HEK293 (cell line): ENCODE data around the gene TMEM19.

Source experiments
- CTCF ChIA-PET: fragments of 350-600 bp; formaldehyde crosslinking; extraction: SDS; loops from one replicate; lab custom pipeline; 2021; ENCODE audit warnings: antibody characterized with exemption; lab: Yijun Ruan, JAX
- POLR2A ChIA-PET: fragments of 300-600 bp; formaldehyde crosslinking; extraction: SDS; loops from one replicate; lab custom pipeline; 2020; ENCODE audit warnings: antibody characterized with exemption, inconsistent platforms; lab: Yijun Ruan, JAX
- H3K27ac ChIP-seq: fragments of 200-500 bp; sonication (Bioruptor generic); 2 replicates; pipeline ENCODE4 v1.5.1; 2014; ENCODE audit warnings: low read depth, low read length, control low read depth, inconsistent platforms; ENCODE audit errors: extremely low read depth
- H3K36me3 ChIP-seq, 2 experiments: fragments of 200-500 bp in 1 of 2; sonication (Bioruptor generic) in 1 of 2; 1 replicate in 1 of 2; 2 replicates in 1 of 2; pipeline ENCODE4 v1.5.1; 2014 to 2017; ENCODE audit warnings: inconsistent platforms in 2 of 2, low read length in 2 of 2; ENCODE audit not compliant: control insufficient read depth in 2 of 2, insufficient read depth in 1 of 2
- H3K4me1 ChIP-seq: fragments of 200-500 bp; sonication (Bioruptor generic); 2 replicates; pipeline ENCODE4 v1.5.1; 2014; ENCODE audit warnings: mild to moderate bottlenecking, low read length, inconsistent platforms; ENCODE audit not compliant: control insufficient read depth, insufficient read depth
- H3K4me3 ChIP-seq: 2 replicates; pipeline ENCODE4 v1.5.1; 2011; ENCODE audit warnings: low read depth, mild to moderate bottlenecking, control low read depth, low read length, moderate library complexity
- H3K9me3 ChIP-seq: fragments of 200-500 bp; sonication (Bioruptor generic); 2 replicates; pipeline ENCODE4 v1.5.1; 2014; ENCODE audit warnings: low read depth, low read length, inconsistent platforms; ENCODE audit not compliant: control insufficient read depth, insufficient read depth
- GLIS1 ChIP-seq: fragments of 450-650 bp; formaldehyde crosslinking; IDR thresholded peaks from 2 replicates; pipeline ENCODE4 v1.5.1; 2016; ENCODE audit warnings: missing biosample characterization, missing genetic modification characterization
- KLF16 ChIP-seq: fragments of 450-650 bp; formaldehyde crosslinking; IDR thresholded peaks from 2 replicates; pipeline ENCODE4 v1.5.1; 2017; ENCODE audit warnings: missing biosample characterization, missing genetic modification characterization
- ZBTB1 ChIP-seq: fragments of 450-650 bp; formaldehyde crosslinking; IDR thresholded peaks from 2 replicates; pipeline ENCODE4 v1.5.1; 2016; ENCODE audit warnings: missing biosample characterization, missing genetic modification characterization
- ZBTB8A ChIP-seq: fragments of 450-650 bp; formaldehyde crosslinking; IDR thresholded peaks from 2 replicates; pipeline ENCODE4 v1.5.1; 2016; ENCODE audit warnings: missing biosample characterization, missing genetic modification characterization
- ZNF138 ChIP-seq: fragments of 450-650 bp; formaldehyde crosslinking; IDR thresholded peaks from 2 replicates; pipeline ENCODE4 v1.5.1; 2016; ENCODE audit warnings: missing biosample characterization, missing genetic modification characterization, borderline replicate concordance
- ZNF169 ChIP-seq: fragments of 450-650 bp; formaldehyde crosslinking; IDR thresholded peaks from 2 replicates; pipeline ENCODE4 v1.5.1; 2016; ENCODE audit warnings: missing biosample characterization, missing genetic modification characterization
- ZNF174 ChIP-seq: fragments of 450-650 bp; formaldehyde crosslinking; IDR thresholded peaks from 2 replicates; pipeline ENCODE4 v1.5.0; 2017; ENCODE audit warnings: missing biosample characterization, mild to moderate bottlenecking, missing genetic modification characterization
- ZNF214 ChIP-seq: fragments of 450-650 bp; formaldehyde crosslinking; IDR thresholded peaks from 2 replicates; pipeline ENCODE4 v1.5.1; 2017; ENCODE audit warnings: missing biosample characterization, mild to moderate bottlenecking, missing genetic modification characterization, borderline replicate concordance
- ZNF324 ChIP-seq: fragments of 450-650 bp; formaldehyde crosslinking; IDR thresholded peaks from 2 replicates; pipeline ENCODE4 v1.5.1; 2016; ENCODE audit warnings: missing biosample characterization, missing genetic modification characterization
- ZNF510 ChIP-seq: fragments of 450-650 bp; formaldehyde crosslinking; IDR thresholded peaks from 2 replicates; pipeline ENCODE4 v1.5.1; 2018; ENCODE audit warnings: mild to moderate bottlenecking, missing genetic modification characterization, missing biosample characterization; ENCODE audit not compliant: insufficient replicate concordance
- ZNF623 ChIP-seq: fragments of 450-650 bp; formaldehyde crosslinking; IDR thresholded peaks from 2 replicates; pipeline ENCODE4 v1.5.1; 2016; ENCODE audit warnings: missing biosample characterization, missing genetic modification characterization
- ZNF701 ChIP-seq: fragments of 450-650 bp; formaldehyde crosslinking; IDR thresholded peaks from 2 replicates; pipeline ENCODE4 v1.5.1; 2016; ENCODE audit warnings: missing biosample characterization, missing genetic modification characterization
- ZNF791 ChIP-seq: fragments of 450-650 bp; formaldehyde crosslinking; IDR thresholded peaks from 2 replicates; pipeline ENCODE4 v1.5.1; 2016; ENCODE audit warnings: missing biosample characterization, missing genetic modification characterization
- ZNF843 ChIP-seq: fragments of 450-650 bp; formaldehyde crosslinking; IDR thresholded peaks from 2 replicates; pipeline ENCODE4 v1.5.1; 2016; ENCODE audit warnings: missing biosample characterization, missing genetic modification characterization
- ZSCAN23 ChIP-seq: fragments of 450-650 bp; formaldehyde crosslinking; IDR thresholded peaks from 2 replicates; pipeline ENCODE4 v1.5.1; 2016; ENCODE audit warnings: missing biosample characterization, missing genetic modification characterization
- TF ChIP-seq, protein P1 (sequence below): fragments of 450-650 bp; formaldehyde crosslinking; IDR thresholded peaks from 2 replicates; pipeline ENCODE4 v1.5.1; 2017; ENCODE audit warnings: missing biosample characterization, missing genetic modification characterization
- TF ChIP-seq, protein P2 (sequence below): fragments of 450-650 bp; formaldehyde crosslinking; IDR thresholded peaks from 2 replicates; pipeline ENCODE4 v1.5.1; 2016; ENCODE audit warnings: missing biosample characterization, missing genetic modification characterization
- TF ChIP-seq, protein P3 (sequence below): fragments of 450-650 bp; formaldehyde crosslinking; IDR thresholded peaks from 2 replicates; pipeline ENCODE4 v1.5.0; 2017; ENCODE audit warnings: missing biosample characterization, missing genetic modification characterization, borderline replicate concordance

The TMEM19 gene

DNA sequence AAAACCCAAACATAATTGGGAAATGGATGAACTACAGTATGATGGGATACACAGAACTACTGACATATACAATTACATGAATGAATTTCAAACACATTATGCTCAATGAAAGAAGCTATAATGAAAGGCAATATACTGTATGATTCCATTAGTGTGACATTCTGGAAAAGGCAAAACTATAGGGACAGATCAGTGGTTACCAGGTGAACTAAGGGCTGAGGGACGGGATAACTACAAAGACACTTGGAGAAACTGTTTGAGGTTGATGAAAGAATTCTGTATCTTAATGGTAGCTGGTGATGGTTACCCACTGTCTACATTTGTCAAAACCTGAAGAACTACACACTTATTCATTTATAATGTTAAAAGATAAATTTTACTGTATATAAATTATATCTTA, 30.0 kb upstream of the TMEM19 start:
- H3K4me3 ChIP-seq = no peak overlapping the region
- CTCF ChIA-PET = interaction anchor here (0.7 to 1.3 kb wide), 2 partner anchors 19 to 1218 kb away, joined by 3 to 5 read pairs; no protein-coding TSS in a partner anchor
- H3K9me3 ChIP-seq = no peaks in the 10 kb centered on the region
- peaks cover 2% of the 10 kb centered on the region; the same call in 1 of the 2 replicates for H3K4me1 ChIP-seq
- peaks cover 44 to 81% of the 10 kb centered on the region in 2 experiments for H3K36me3 ChIP-seq
- TF ChIP-seq ZBTB8A = no peak
- no peak for TF ChIP-seq ZSCAN23 (tag by site-specific recombination)
- no peak for TF ChIP-seq ZNF510
- no peak for TF ChIP-seq ZNF169
- no peak overlapping the region for H3K27ac ChIP-seq
- POLR2A ChIA-PET = no interaction called here

DNA sequence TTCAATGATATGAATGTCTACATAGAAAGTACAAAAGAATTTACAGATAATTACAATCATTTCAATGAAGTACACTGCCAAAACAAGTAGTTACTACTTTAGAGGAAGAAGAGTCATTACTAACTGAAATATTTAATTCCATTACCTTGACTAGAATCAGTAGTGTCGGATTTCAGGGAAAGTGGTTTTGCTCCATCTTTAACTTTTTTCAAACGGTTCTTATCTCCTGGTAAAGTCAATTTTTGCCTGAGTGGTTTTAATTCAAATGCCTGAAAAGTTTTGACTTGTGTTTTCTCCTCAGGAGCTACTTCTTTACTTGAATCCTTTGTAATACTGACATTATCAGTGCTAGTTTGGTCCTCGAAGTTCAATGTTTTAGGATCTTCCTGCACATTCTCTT, 29.1 kb upstream of the TMEM19 start:
- H3K27ac ChIP-seq = no peak overlapping the region
- peaks cover 44 to 77% of the 10 kb centered on the region in 2 experiments for H3K36me3 ChIP-seq
- no peak for TF ChIP-seq ZNF791 (tag by site-specific recombination)
- TF ChIP-seq, protein P1, sequence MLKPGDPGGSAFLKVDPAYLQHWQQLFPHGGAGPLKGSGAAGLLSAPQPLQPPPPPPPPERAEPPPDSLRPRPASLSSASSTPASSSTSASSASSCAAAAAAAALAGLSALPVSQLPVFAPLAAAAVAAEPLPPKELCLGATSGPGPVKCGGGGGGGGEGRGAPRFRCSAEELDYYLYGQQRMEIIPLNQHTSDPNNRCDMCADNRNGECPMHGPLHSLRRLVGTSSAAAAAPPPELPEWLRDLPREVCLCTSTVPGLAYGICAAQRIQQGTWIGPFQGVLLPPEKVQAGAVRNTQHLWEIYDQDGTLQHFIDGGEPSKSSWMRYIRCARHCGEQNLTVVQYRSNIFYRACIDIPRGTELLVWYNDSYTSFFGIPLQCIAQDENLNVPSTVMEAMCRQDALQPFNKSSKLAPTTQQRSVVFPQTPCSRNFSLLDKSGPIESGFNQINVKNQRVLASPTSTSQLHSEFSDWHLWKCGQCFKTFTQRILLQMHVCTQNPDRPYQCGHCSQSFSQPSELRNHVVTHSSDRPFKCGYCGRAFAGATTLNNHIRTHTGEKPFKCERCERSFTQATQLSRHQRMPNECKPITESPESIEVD = peak; percentile 74
- TF ChIP-seq ZNF324 (tag by site-specific recombination) = no peak
- H3K4me1 ChIP-seq = peaks cover 4% of the 10 kb centered on the region; the same call in 1 of the 2 replicates
- H3K4me3 ChIP-seq = no peak overlapping the region
- H3K9me3 ChIP-seq = no peaks in the 10 kb centered on the region
- POLR2A ChIA-PET = no interaction called here
- CTCF ChIA-PET = interaction anchor here (0.7 to 1.0 kb wide), 2 partner anchors 91 to 341 kb away, joined by 3 read pairs; no protein-coding TSS in a partner anchor

DNA sequence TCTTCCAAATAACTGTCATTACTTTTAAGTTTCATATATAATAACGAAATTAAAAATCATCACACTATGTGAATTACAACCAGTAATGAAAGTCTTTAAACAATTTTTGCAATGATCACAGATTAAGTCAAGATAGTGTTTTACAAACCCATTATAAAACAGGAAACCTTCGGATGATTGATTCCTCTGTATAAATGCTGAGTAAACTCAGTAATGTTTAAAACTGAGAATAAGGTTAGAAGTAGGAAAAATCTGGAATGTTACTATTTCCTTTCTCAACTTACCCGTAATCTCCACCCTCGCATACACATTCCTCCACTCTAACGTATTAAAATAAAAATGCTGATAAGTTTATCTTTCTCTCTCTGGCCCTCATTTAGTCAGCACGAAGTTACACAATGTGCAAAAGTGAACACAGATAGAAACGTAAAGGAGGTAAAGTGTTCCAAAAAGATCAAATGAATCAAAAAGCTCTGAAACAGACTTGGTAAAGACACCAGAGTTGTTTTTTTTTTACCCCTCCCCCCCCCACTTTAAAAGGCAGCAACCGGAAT, 23.8 kb upstream of the TMEM19 start:
- no peak overlapping the region for H3K27ac ChIP-seq
- H3K4me1 ChIP-seq = peaks cover 2% of the 10 kb centered on the region; the same call in 1 of the 2 replicates
- H3K36me3 ChIP-seq = peaks cover 21 to 33% of the 10 kb centered on the region in 2 experiments
- ChIA-PET CTCF (interaction anchor here (0.6 to 0.7 kb wide), 3 partner anchors 197 to 1966 kb away, joined by 3 to 4 read pairs (median 3); no protein-coding TSS in a partner anchor), POLR2A (interaction anchor here (1.0 to 2.9 kb wide), 5 partner anchors 23 to 186 kb away, joined by 3 to 90 read pairs (median 9); partner anchors contain the start of genes RAB21 and TMEM19)
- TF ChIP-seq, protein P1 = peak; percentile 64
- TF ChIP-seq ZNF138 (tag by site-specific recombination) = no peak
- peak overlapping the region; percentile 71 for H3K4me3 ChIP-seq
- no peaks in the 10 kb centered on the region for H3K9me3 ChIP-seq

DNA sequence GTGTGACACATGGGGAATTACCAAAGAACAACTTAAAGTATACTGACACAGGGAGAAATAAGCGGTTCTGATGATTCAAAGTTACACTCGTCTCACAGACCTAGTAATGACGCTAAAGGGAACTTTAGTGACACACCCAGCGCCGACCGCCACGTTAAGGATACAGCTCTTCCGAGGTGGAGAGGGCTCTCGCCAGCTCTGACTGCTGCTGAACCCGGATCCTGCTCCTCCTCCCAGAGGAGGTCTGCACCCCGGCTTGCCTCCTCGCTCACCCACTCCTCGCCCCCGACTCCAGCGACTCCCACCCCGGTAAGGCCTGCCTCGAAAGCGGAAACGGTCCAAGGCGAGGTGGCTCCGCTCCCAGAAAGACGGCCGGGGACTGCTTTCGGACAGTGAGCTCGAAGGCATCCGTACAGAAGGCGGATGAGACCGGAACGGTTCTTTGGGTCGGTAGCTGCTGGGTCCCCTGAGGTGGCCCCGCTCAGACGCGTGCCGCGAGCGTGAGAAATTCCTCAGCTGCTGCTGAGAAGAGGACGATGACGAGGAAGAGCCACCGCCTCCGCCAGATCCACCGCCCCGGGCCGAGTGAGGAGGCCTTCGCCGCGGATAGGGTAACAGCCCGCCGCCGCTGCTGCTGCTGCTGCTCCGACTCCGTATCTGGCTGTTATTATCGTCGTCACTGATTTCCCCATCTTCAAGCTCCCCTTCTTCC, 22.9 kb upstream of the TMEM19 start:
- peaks cover 15 to 25% of the 10 kb centered on the region in 2 experiments for H3K36me3 ChIP-seq
- H3K27ac ChIP-seq = peak overlapping the region; percentile 83
- CTCF ChIA-PET = interaction anchor here (0.6 to 1.5 kb wide), 6 partner anchors 27 to 1967 kb away, joined by 3 to 5 read pairs (median 4); partner anchors contain the start of genes LGR5 and RAB21
- no peaks in the 10 kb centered on the region for H3K9me3 ChIP-seq
- peaks cover 2% of the 10 kb centered on the region; the same call in 1 of the 2 replicates for H3K4me1 ChIP-seq
- peak overlapping the region; percentile 71 for H3K4me3 ChIP-seq
- POLR2A ChIA-PET = interaction anchor here (1.0 to 2.9 kb wide), 8 partner anchors 13 to 187 kb away, joined by 3 to 90 read pairs (median 7); partner anchors contain the start of genes RAB21 and TMEM19
- TF ChIP-seq, protein P2, sequence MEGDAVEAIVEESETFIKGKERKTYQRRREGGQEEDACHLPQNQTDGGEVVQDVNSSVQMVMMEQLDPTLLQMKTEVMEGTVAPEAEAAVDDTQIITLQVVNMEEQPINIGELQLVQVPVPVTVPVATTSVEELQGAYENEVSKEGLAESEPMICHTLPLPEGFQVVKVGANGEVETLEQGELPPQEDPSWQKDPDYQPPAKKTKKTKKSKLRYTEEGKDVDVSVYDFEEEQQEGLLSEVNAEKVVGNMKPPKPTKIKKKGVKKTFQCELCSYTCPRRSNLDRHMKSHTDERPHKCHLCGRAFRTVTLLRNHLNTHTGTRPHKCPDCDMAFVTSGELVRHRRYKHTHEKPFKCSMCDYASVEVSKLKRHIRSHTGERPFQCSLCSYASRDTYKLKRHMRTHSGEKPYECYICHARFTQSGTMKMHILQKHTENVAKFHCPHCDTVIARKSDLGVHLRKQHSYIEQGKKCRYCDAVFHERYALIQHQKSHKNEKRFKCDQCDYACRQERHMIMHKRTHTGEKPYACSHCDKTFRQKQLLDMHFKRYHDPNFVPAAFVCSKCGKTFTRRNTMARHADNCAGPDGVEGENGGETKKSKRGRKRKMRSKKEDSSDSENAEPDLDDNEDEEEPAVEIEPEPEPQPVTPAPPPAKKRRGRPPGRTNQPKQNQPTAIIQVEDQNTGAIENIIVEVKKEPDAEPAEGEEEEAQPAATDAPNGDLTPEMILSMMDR (tag by site-specific recombination) = no peak
- TF ChIP-seq, protein P3, sequence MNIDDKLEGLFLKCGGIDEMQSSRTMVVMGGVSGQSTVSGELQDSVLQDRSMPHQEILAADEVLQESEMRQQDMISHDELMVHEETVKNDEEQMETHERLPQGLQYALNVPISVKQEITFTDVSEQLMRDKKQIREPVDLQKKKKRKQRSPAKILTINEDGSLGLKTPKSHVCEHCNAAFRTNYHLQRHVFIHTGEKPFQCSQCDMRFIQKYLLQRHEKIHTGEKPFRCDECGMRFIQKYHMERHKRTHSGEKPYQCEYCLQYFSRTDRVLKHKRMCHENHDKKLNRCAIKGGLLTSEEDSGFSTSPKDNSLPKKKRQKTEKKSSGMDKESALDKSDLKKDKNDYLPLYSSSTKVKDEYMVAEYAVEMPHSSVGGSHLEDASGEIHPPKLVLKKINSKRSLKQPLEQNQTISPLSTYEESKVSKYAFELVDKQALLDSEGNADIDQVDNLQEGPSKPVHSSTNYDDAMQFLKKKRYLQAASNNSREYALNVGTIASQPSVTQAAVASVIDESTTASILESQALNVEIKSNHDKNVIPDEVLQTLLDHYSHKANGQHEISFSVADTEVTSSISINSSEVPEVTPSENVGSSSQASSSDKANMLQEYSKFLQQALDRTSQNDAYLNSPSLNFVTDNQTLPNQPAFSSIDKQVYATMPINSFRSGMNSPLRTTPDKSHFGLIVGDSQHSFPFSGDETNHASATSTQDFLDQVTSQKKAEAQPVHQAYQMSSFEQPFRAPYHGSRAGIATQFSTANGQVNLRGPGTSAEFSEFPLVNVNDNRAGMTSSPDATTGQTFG = no peak
- TF ChIP-seq ZNF701 (tag by site-specific recombination) (no peak), ZNF843 (tag by site-specific recombination) (no peak), ZNF174 (no peak), KLF16 (tag by site-specific recombination) (no peak), ZBTB1 (no peak), ZNF623 (no peak), GLIS1 (tag by site-specific recombination) (no peak), ZNF214 (tag by site-specific recombination) (no peak)
